ENCODE measurements around the gene AKAP13. TPM values are rescaled to one million over a fixed set of nuclear protein-coding genes. Genes with fewer than 3 reads are reported as not detected.

Gene AKAP13
- total RNA-seq, 2 experiments from 2014 or later, result 85.1 to 104 TPM

GRCh38 chr15:85694091-85694490, 313.7 kb downstream of the AKAP13 start:
- Mint-ChIP-seq H3K4me3 (no peak overlapping the region), H3K27me3 (no peaks in the 10 kb centered on the region), H3K27ac (no peak overlapping the region), H3K9me3 (ENCODE audit: low read depth) (no peaks in the 10 kb centered on the region), H3K36me3 (ENCODE audit: low read depth) (peaks cover 46% of the 10 kb centered on the region), H3K4me1 (peaks cover 63% of the 10 kb centered on the region)
- ChIA-PET POLR2A (no interaction called here), CTCF (interaction anchor here (1.1 to 5.6 kb wide), 2 partner anchors 8 to 38 kb away, joined by 3 to 50 read pairs; no protein-coding TSS in a partner anchor)
- DNase-seq, result no peak
- ATAC-seq, result no peak
- intact Hi-C loops (cut with DNase I, micrococcal nuclease), result loop anchor here in 1 of 2 experiments (5.0 kb wide), 1 partner anchor 47 kb away; no protein-coding TSS in a partner anchor

DNA sequence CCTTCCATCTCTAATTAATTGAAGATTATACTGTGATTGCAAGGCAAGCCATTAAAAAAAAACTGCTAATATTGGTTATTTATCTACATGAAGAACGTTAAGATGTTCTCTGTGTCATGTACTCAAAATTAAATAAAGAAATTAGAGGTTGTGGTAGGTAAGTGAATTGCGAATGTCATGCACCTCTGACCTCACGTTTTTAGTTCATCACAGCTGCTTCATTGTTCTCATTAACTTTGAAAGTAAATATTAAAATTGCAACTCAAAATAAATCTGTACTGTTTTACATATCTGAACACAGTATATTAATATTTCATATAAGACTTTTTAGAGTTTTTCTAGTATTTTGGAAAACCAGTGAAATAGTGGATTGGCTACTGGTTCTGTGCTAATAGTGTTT, 320.4 kb downstream of the AKAP13 start:
- peaks cover 61% of the 10 kb centered on the region for H3K4me1 Mint-ChIP-seq
- H3K27ac Mint-ChIP-seq, result peak overlapping the region; percentile 79
- DNase-seq (no peak), ATAC-seq (no peak)
- H3K27me3 Mint-ChIP-seq, result no peaks in the 10 kb centered on the region
- intact Hi-C loops (cut with DNase I, micrococcal nuclease), result loop anchor here in 1 of 2 experiments (5.0 kb wide), 2 partner anchors 293 to 368 kb away; no protein-coding TSS in a partner anchor
- H3K36me3 Mint-ChIP-seq (ENCODE audit: low read depth), result peaks cover 30% of the 10 kb centered on the region
- peak overlapping the region; percentile 12 for H3K4me3 Mint-ChIP-seq
- POLR2A ChIA-PET, result no interaction called here
- CTCF ChIA-PET, result interaction anchor here (1.8 to 6.4 kb wide), 2 partner anchors 10 to 42 kb away, joined by 4 to 50 read pairs; no protein-coding TSS in a partner anchor
- H3K9me3 Mint-ChIP-seq (ENCODE audit: low read depth), result no peaks in the 10 kb centered on the region

GRCh38 chr15:85702321-85703101, 322.1 kb downstream of the AKAP13 start:
- DNase-seq (peak; percentile 46), ATAC-seq (peak; percentile 53)
- Mint-ChIP-seq H3K4me1 (peaks cover 73% of the 10 kb centered on the region), H3K27me3 (no peaks in the 10 kb centered on the region), H3K27ac (peak overlapping the region; percentile 94), H3K4me3 (peak overlapping the region; percentile 70), H3K9me3 (ENCODE audit: low read depth) (no peaks in the 10 kb centered on the region), H3K36me3 (ENCODE audit: low read depth) (peaks cover 19% of the 10 kb centered on the region)
- POLR2A ChIA-PET, result interaction anchor here (0.6 to 3.5 kb wide), 10 partner anchors 8 to 208 kb away, joined by 3 to 31 read pairs (median 5); no protein-coding TSS in a partner anchor
- intact Hi-C loops (cut with DNase I, micrococcal nuclease), result loop anchor here (1.0 to 5.0 kb wide), 5 partner anchors 12 to 370 kb away; no protein-coding TSS in a partner anchor
- CTCF ChIA-PET, result interaction anchor here (0.6 to 6.4 kb wide), 7 partner anchors 11 to 117 kb away, joined by 3 to 50 read pairs (median 4); no protein-coding TSS in a partner anchor

GRCh38 chr15:85704066-85704465, 323.7 kb downstream of the AKAP13 start:
- DNase-seq, result peak; percentile 69
- intact Hi-C loops (cut with DNase I, micrococcal nuclease), result loop anchor here in 1 of 2 experiments (2.0 to 5.0 kb wide), 3 partner anchors 121 to 372 kb away; no protein-coding TSS in a partner anchor
- Mint-ChIP-seq H3K4me3 (peak overlapping the region; percentile 56), H3K27me3 (no peaks in the 10 kb centered on the region), H3K36me3 (ENCODE audit: low read depth) (peaks cover 23% of the 10 kb centered on the region), H3K27ac (peak overlapping the region; percentile 94), H3K4me1 (peaks cover 85% of the 10 kb centered on the region), H3K9me3 (ENCODE audit: low read depth) (no peaks in the 10 kb centered on the region)
- CTCF ChIA-PET, result interaction anchor here (0.6 to 6.4 kb wide), 6 partner anchors 13 to 408 kb away, joined by 3 to 50 read pairs (median 4); no protein-coding TSS in a partner anchor
- POLR2A ChIA-PET, result interaction anchor here (0.6 to 3.5 kb wide), 9 partner anchors 12 to 296 kb away, joined by 3 to 31 read pairs (median 6); no protein-coding TSS in a partner anchor
- peak; percentile 37 for ATAC-seq

- Mint-ChIP-seq H3K36me3 (ENCODE audit: low read depth) (peaks cover 22% of the 10 kb centered on the region), H3K27ac (peak overlapping the region; percentile 94), H3K4me3 (peak overlapping the region; percentile 56), H3K9me3 (ENCODE audit: low read depth) (no peaks in the 10 kb centered on the region), H3K27me3 (no peaks in the 10 kb centered on the region), H3K4me1 (peaks cover 85% of the 10 kb centered on the region)
- DNase-seq, result no peak
- intact Hi-C loops (cut with DNase I, micrococcal nuclease), result loop anchor here in 1 of 2 experiments (2.0 to 5.0 kb wide), 4 partner anchors 122 to 373 kb away; no protein-coding TSS in a partner anchor
- CTCF ChIA-PET, result interaction anchor here (0.6 to 6.4 kb wide), 6 partner anchors 14 to 409 kb away, joined by 3 to 50 read pairs (median 4); no protein-coding TSS in a partner anchor
- POLR2A ChIA-PET, result interaction anchor here (0.6 to 3.5 kb wide), 8 partner anchors 12 to 297 kb away, joined by 3 to 31 read pairs (median 4); no protein-coding TSS in a partner anchor
- ATAC-seq, result no peak
Observed at GRCh38 chr15:85704720-85705429, 324.5 kb downstream of the AKAP13 start.

GRCh38 chr15:85706779-85707518, 326.5 kb downstream of the AKAP13 start:
- peaks cover 91% of the 10 kb centered on the region for H3K4me1 Mint-ChIP-seq
- no peaks in the 10 kb centered on the region for H3K9me3 Mint-ChIP-seq (ENCODE audit: low read depth)
- H3K4me3 Mint-ChIP-seq, result peak overlapping the region; percentile 68
- POLR2A ChIA-PET, result interaction anchor here (0.6 to 1.3 kb wide), 7 partner anchors 14 to 162 kb away, joined by 3 to 10 read pairs (median 4); no protein-coding TSS in a partner anchor
- intact Hi-C loops (cut with DNase I, micrococcal nuclease), result loop anchor here (1.0 to 5.0 kb wide), 11 partner anchors 17 to 294 kb away; partner anchors contain the start of gene KLHL25 (in 1 of the 2)
- peaks cover 32% of the 10 kb centered on the region for H3K36me3 Mint-ChIP-seq (ENCODE audit: low read depth)
- H3K27ac Mint-ChIP-seq, result peak overlapping the region; percentile 96
- H3K27me3 Mint-ChIP-seq, result no peaks in the 10 kb centered on the region
- DNase-seq, result peak; percentile 64
- CTCF ChIA-PET, result interaction anchor here (0.9 to 1.5 kb wide), 4 partner anchors 14 to 124 kb away, joined by 3 to 6 read pairs (median 4); no protein-coding TSS in a partner anchor
- ATAC-seq, result peak; percentile 47

GRCh38 chr15:85707519-85708338, 327.3 kb downstream of the AKAP13 start:
- Mint-ChIP-seq H3K4me1 (peaks cover 90% of the 10 kb centered on the region), H3K4me3 (peak overlapping the region; percentile 68), H3K9me3 (ENCODE audit: low read depth) (no peaks in the 10 kb centered on the region), H3K36me3 (ENCODE audit: low read depth) (peaks cover 36% of the 10 kb centered on the region), H3K27ac (peak overlapping the region; percentile 96), H3K27me3 (no peaks in the 10 kb centered on the region)
- CTCF ChIA-PET, result interaction anchor here (0.9 to 1.5 kb wide), 5 partner anchors 15 to 125 kb away, joined by 3 to 6 read pairs (median 4); no protein-coding TSS in a partner anchor
- peak; percentile 47 for DNase-seq
- POLR2A ChIA-PET, result interaction anchor here (0.6 to 1.6 kb wide), 9 partner anchors 13 to 163 kb away, joined by 3 to 10 read pairs (median 4); no protein-coding TSS in a partner anchor
- ATAC-seq, result peak; percentile 13
- intact Hi-C loops (cut with DNase I, micrococcal nuclease), result loop anchor here (1.0 to 5.0 kb wide), 11 partner anchors 17 to 295 kb away; partner anchors contain the start of gene KLHL25 (in 1 of the 2)

DNA sequence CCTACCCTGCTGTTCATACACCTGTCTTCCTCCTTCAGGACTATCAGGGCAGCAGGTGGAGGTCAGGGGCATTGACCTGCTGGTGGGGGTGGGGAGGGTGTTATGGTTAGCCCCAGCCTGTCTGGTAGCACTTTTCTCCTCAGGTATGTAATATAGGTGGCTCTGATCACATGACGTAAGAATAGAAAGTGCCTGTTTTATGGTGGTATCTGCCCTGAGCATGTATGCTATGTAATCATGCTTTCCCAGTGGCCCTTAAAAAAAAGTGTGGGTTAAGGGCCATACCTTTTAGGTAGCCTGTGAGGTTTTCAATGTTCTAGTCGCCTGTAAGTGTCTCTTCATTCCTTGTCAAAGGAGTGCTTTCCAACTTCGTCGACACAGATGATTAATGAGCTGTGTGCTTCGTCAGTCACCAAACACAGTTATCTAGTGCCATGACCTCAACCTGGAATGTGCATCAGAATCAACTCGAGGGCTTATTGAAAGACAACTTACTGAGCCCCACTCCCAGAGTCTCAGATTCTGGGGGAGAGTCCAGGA, 328.1 kb downstream of the AKAP13 start:
- H3K9me3 Mint-ChIP-seq (ENCODE audit: low read depth), result no peaks in the 10 kb centered on the region
- H3K36me3 Mint-ChIP-seq (ENCODE audit: low read depth), result peaks cover 39% of the 10 kb centered on the region
- DNase-seq, result no peak
- CTCF ChIA-PET, result interaction anchor here (0.5 to 1.7 kb wide), 4 partner anchors 16 to 231 kb away, joined by 3 to 4 read pairs (median 4); no protein-coding TSS in a partner anchor
- H3K27ac Mint-ChIP-seq, result peak overlapping the region; percentile 96
- peak overlapping the region; percentile 68 for H3K4me3 Mint-ChIP-seq
- H3K27me3 Mint-ChIP-seq, result no peaks in the 10 kb centered on the region
- intact Hi-C loops (cut with DNase I, micrococcal nuclease), result loop anchor here in 1 of 2 experiments (5.0 kb wide), 1 partner anchor 221 kb away; no protein-coding TSS in a partner anchor
- POLR2A ChIA-PET, result interaction anchor here (0.9 to 1.6 kb wide), 4 partner anchors 16 to 126 kb away, joined by 3 to 6 read pairs (median 4); no protein-coding TSS in a partner anchor
- no peak for ATAC-seq
- peaks cover 87% of the 10 kb centered on the region for H3K4me1 Mint-ChIP-seq

DNA sequence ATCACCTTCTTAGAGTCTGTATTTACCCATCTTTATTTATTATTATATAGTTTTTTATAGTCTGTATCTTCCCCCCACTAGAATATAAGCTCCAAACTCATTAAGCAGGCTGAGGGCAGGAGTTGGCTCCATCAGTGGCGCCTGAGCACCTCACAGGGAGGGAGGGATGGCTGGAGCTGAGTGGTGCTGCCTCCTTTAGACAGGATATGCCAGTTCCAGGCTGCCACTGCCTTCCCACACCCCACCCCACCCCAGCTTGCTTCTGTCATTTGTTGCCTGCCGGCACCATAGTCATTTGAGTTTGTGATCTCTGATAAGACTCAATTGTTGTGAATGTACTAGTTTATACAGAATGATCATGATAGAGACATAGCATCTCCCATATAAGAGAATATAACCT, 328.8 kb downstream of the AKAP13 start:
- DNase-seq (peak; percentile 62), ATAC-seq (no peak)
- H3K36me3 Mint-ChIP-seq (ENCODE audit: low read depth), result peaks cover 46% of the 10 kb centered on the region
- H3K4me1 Mint-ChIP-seq, result peaks cover 83% of the 10 kb centered on the region
- H3K27ac Mint-ChIP-seq, result peak overlapping the region; percentile 96
- no peak overlapping the region for H3K4me3 Mint-ChIP-seq
- CTCF ChIA-PET, result interaction anchor here (0.6 to 1.7 kb wide), 4 partner anchors 16 to 63 kb away, joined by 3 to 4 read pairs (median 3); no protein-coding TSS in a partner anchor
- no peaks in the 10 kb centered on the region for H3K27me3 Mint-ChIP-seq
- no peaks in the 10 kb centered on the region for H3K9me3 Mint-ChIP-seq (ENCODE audit: low read depth)
- intact Hi-C loops (cut with DNase I, micrococcal nuclease), result loop anchor here in 1 of 2 experiments (5.0 kb wide), 1 partner anchor 222 kb away; no protein-coding TSS in a partner anchor
- POLR2A ChIA-PET, result interaction anchor here (0.9 to 1.6 kb wide), 4 partner anchors 16 to 127 kb away, joined by 3 to 6 read pairs (median 4); no protein-coding TSS in a partner anchor

Data from activated CD4-positive, alpha-beta T cell treated with anti-CD3 and anti-CD28 coated beads for 36 hours (primary cell).